Caco-2 (cell line): Measurements from ENCODE around the gene ZNF277. TPM values are rescaled to one million over a fixed set of nuclear protein-coding genes. Genes with fewer than 3 reads are reported as not detected.

ENCODE experiments used
- BruUV-seq: library from RNA; stranded (reverse); fragments of 400-500 nt; replicated peaks from 2 replicates; lab custom pipeline; 2021; lab: Mats Ljungman, UMichigan
- CTCF ChIA-PET: fragments of 300-600 bp; sonication (Branson Sonifier 250); formaldehyde crosslinking; loops from one replicate; lab custom pipeline; 2022; ENCODE audit warnings: antibody characterized with exemption; lab: Charles Lee
- POLR2A ChIA-PET: fragments of 300-600 bp; sonication (Branson Sonifier 250); formaldehyde crosslinking; loops from one replicate; lab custom pipeline; 2022; ENCODE audit warnings: antibody characterized with exemption; lab: Charles Lee
- DNase-seq, 2 experiments: peaks; one replicate each; pipeline versions ENCODE4 v3.0.0 to v3.0.0-alpha.2; 2020 to 2022
- H3K27me3 ChIP-seq: replicated peaks from 2 replicates; pipeline ENCODE4 v1.6.0; 2011; ENCODE audit warnings: low read length; ENCODE audit not compliant: control insufficient read depth, insufficient read depth
- H3K36me3 ChIP-seq: 2 replicates; pipeline ENCODE4 v1.5.1; 2011; ENCODE audit warnings: low read length; ENCODE audit not compliant: control insufficient read depth, insufficient read depth
- H3K4me1 ChIP-seq: fragments of 250-450 bp; sonication (Bioruptor Pico); 2 replicates; pipeline ENCODE4 v1.5.1; 2020; ENCODE audit warnings: mild to moderate bottlenecking
- H3K4me3 ChIP-seq: 2 replicates; pipeline ENCODE4 v1.5.1; 2011; ENCODE audit warnings: low read depth, mild to moderate bottlenecking, control low read depth, low read length
- H3K9me3 ChIP-seq: fragments of 250-450 bp; sonication (Bioruptor Pico); 2 replicates; pipeline ENCODE4 v1.5.1; 2020; ENCODE audit warnings: mild to moderate bottlenecking, moderate library complexity
- H3K27ac Mint-ChIP-seq: one replicate; pipeline ENCODE4 v1.8.0; 2022; ENCODE audit warnings: mixed read lengths; ENCODE audit not compliant: unreplicated experiment
- H3K27me3 Mint-ChIP-seq: one replicate; pipeline ENCODE4 v1.8.0; 2022; ENCODE audit warnings: mixed read lengths; ENCODE audit not compliant: insufficient read depth, unreplicated experiment
- H3K36me3 Mint-ChIP-seq: one replicate; pipeline ENCODE4 v1.8.0; 2022; ENCODE audit warnings: mild to moderate bottlenecking, mixed read lengths; ENCODE audit not compliant: insufficient read depth, unreplicated experiment
- H3K4me1 Mint-ChIP-seq: one replicate; pipeline ENCODE4 v1.8.0; 2022; ENCODE audit warnings: low read depth, mixed read lengths; ENCODE audit not compliant: unreplicated experiment
- H3K4me3 Mint-ChIP-seq: one replicate; pipeline ENCODE4 v1.8.0; 2022; ENCODE audit warnings: mild to moderate bottlenecking, moderate library complexity, mixed read lengths; ENCODE audit not compliant: unreplicated experiment
- H3K9me3 Mint-ChIP-seq: one replicate; pipeline ENCODE4 v1.8.0; 2022; ENCODE audit warnings: mixed read lengths; ENCODE audit not compliant: unreplicated experiment
- CTCF ChIP-seq, 2 experiments: fragments of 200-600 bp in 1 of 2; IDR thresholded peaks; 1 replicate in 1 of 2; 2 replicates in 1 of 2; pipeline versions ENCODE4 v1.5.1 to v1.8.0; 2011 to 2022; ENCODE audit warnings: antibody characterized with exemption in 1 of 2, control low read depth in 1 of 2, inconsistent platforms in 1 of 2, low read depth in 1 of 2, low read length in 1 of 2, mild to moderate bottlenecking in 1 of 2, moderate library complexity in 1 of 2; ENCODE audit not compliant: insufficient read depth in 1 of 2, severe bottlenecking in 1 of 2, unreplicated experiment in 1 of 2
- intact Hi-C: fragments of 100-400 bp; cut with micrococcal nuclease; formaldehyde crosslinking; loops from one replicate; pipeline ENCODE4 v1.10.0; 2022; ENCODE audit not compliant: unreplicated experiment
- total RNA-seq: library from RNA; stranded (reverse); gene quantifications from 2 replicates; pipeline ENCODE4 v1.2.3, GENCODE V29; 2022

Gene ZNF277
- total RNA-seq, 1 experiment from 2014 or later, result 22.8 TPM

- CTCF ChIA-PET, result no interaction called here
- no peaks in the 10 kb centered on the region for H3K27me3 Mint-ChIP-seq
- H3K4me3 ChIP-seq, result no peak overlapping the region
- no peak overlapping the region for H3K4me3 Mint-ChIP-seq
- H3K27ac Mint-ChIP-seq, result no peak overlapping the region
- DNase-seq, result no peak
- H3K36me3 Mint-ChIP-seq, result no peaks in the 10 kb centered on the region
- H3K27me3 ChIP-seq, result no peaks in the 10 kb centered on the region
- intact Hi-C loops, result loop anchor here (5.0 kb wide), 1 partner anchor 46 kb away; the partner anchor contains the start of genes DOCK4 and ZNF277
- no peaks in the 10 kb centered on the region for H3K9me3 Mint-ChIP-seq
- H3K4me1 ChIP-seq, result peaks cover 24% of the 10 kb centered on the region
- no peaks in the 10 kb centered on the region for H3K36me3 ChIP-seq
- no peaks in the 10 kb centered on the region for H3K9me3 ChIP-seq
- H3K4me1 Mint-ChIP-seq, result peaks cover 7% of the 10 kb centered on the region
- POLR2A ChIA-PET, result no interaction called here
- no TSS peak for BruUV-seq
- no peak for TF ChIP-seq CTCF (IDR thresholded peaks at IDR 0.05; ENCODE audit: insufficient read depth in 1 of 2, low read depth in 1 of 2, low read length in 1 of 2, severe bottlenecking in 1 of 2, unreplicated experiment in 1 of 2)
Measured at GRCh38 chr7:112161253-112162141, 45.0 kb upstream of the ZNF277 start.

GRCh38 chr7:112162142-112162766 lies 44.2 kb upstream of the ZNF277 start:
- CTCF ChIA-PET, result no interaction called here
- H3K27ac Mint-ChIP-seq, result no peak overlapping the region

More at GRCh38 chr7:112162142-112162766, 44.2 kb upstream of the ZNF277 start:
- H3K9me3 Mint-ChIP-seq, result no peaks in the 10 kb centered on the region
- Histone ChIP-seq H3K9me3 (no peaks in the 10 kb centered on the region), H3K36me3 (no peaks in the 10 kb centered on the region), H3K4me3 (no peak overlapping the region), H3K27me3 (no peaks in the 10 kb centered on the region), H3K4me1 (peaks cover 24% of the 10 kb centered on the region)
- H3K36me3 Mint-ChIP-seq, result no peaks in the 10 kb centered on the region
- BruUV-seq, result no TSS peak
- no peaks in the 10 kb centered on the region for H3K27me3 Mint-ChIP-seq
- intact Hi-C loops, result loop anchor here (5.0 kb wide), 1 partner anchor 45 kb away; the partner anchor contains the start of genes DOCK4 and ZNF277
- peak; percentile 14 to 39 for DNase-seq
- no peak for TF ChIP-seq CTCF (IDR thresholded peaks at IDR 0.05; ENCODE audit: insufficient read depth in 1 of 2, low read depth in 1 of 2, low read length in 1 of 2, severe bottlenecking in 1 of 2, unreplicated experiment in 1 of 2)
- POLR2A ChIA-PET, result no interaction called here
- no peak overlapping the region for H3K4me3 Mint-ChIP-seq
- H3K4me1 Mint-ChIP-seq, result peaks cover 7% of the 10 kb centered on the region
